AG20443 (cell line): ENCODE results near the gene GSKIP.
A peak's percentile ranks its signal among the peaks of the same experiment; 100 is the strongest.

Source experiments
- DNase-seq: peaks from one replicate; pipeline ENCODE4 v3.0.0; 2012; ENCODE audit warnings: low spot score, mixed read lengths

The GSKIP gene

GRCh38 chr14:96418075-96418474, 54.7 kb downstream of the GSKIP start:
- no peak for DNase-seq

- DNase-seq, result no peak
These were observed 57.9 kb downstream of the GSKIP start for GRCh38 chr14:96421236-96421635.

- DNase-seq, result no peak
These were observed 59.7 kb downstream of the GSKIP start for GRCh38 chr14:96422992-96423391.

- no peak for DNase-seq
These were observed 60.3 kb downstream of the GSKIP start for GRCh38 chr14:96423446-96424108.

GRCh38 chr14:96424109-96424989, 61.0 kb downstream of the GSKIP start:
- peak; percentile 67 for DNase-seq

- no peak for DNase-seq
These were observed 70.7 kb downstream of the GSKIP start for GRCh38 chr14:96434040-96434439.
